Activated naive CD8-positive, alpha-beta T cell (primary cell): ENCODE results near the gene FGF14.

Experiments
- H3K27ac Mint-ChIP-seq: one replicate; pipeline ENCODE4 v1.8.0; 2021; ENCODE audit warnings: mixed read lengths
- H3K27me3 Mint-ChIP-seq: one replicate; pipeline ENCODE4 v1.8.0; 2021; ENCODE audit warnings: mixed read lengths
- H3K36me3 Mint-ChIP-seq: one replicate; pipeline ENCODE4 v1.8.0; 2021; ENCODE audit warnings: mixed read lengths
- H3K4me1 Mint-ChIP-seq: one replicate; pipeline ENCODE4 v1.8.0; 2021; ENCODE audit warnings: low read depth, mixed read lengths
- H3K4me3 Mint-ChIP-seq: one replicate; pipeline ENCODE4 v1.8.0; 2021; ENCODE audit warnings: mild to moderate bottlenecking, mixed read lengths
- H3K9me3 Mint-ChIP-seq: one replicate; pipeline ENCODE4 v1.8.0; 2021; ENCODE audit warnings: low read depth, mixed read lengths

Gene FGF14

DNA sequence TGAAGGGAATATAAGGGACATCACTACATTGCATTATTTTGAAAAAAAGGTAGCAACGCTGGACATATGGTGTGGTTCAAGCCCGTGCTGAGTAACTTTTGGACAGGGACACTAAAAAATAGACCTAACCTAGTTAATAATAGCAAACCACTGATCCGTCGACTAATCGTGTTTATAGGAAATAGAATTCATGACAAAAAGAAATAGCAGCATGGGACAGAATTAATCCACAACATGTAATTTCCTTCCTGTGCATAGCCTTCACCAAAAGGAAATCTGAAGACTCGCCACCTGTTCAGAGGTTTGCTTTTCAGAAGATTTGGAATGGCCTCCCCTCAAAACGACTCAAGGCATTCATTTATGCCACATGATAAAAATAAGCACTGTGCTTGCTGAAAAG lies 128.7 kb downstream of the FGF14 start:
- H3K9me3 Mint-ChIP-seq = no peaks in the 10 kb centered on the region
- H3K36me3 Mint-ChIP-seq = no peaks in the 10 kb centered on the region
- H3K4me3 Mint-ChIP-seq = no peak overlapping the region
- peaks cover 1% of the 10 kb centered on the region for H3K27me3 Mint-ChIP-seq
- no peaks in the 10 kb centered on the region for H3K4me1 Mint-ChIP-seq
- H3K27ac Mint-ChIP-seq = no peak overlapping the region

DNA sequence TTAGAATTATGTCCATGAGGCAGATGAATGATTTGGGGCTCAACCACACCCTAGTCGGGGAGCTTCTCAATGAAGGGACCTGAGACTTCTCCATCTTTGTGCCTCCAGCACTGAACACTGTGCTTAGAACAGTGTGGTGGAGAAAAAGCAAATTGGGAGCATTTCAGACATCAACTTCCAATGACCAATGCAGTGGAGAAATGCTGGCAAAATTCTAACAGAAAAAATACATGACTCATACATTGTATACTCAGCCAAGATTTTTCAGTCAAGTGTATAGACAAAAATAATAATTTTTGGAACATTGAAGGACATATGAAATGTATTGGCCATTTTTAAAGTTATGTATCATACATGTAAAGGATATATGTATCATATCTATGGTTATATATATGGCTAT lies 134.7 kb downstream of the FGF14 start:
- Mint-ChIP-seq H3K4me3 (no peak overlapping the region), H3K27me3 (peaks cover 1% of the 10 kb centered on the region), H3K36me3 (no peaks in the 10 kb centered on the region), H3K27ac (no peak overlapping the region), H3K4me1 (no peaks in the 10 kb centered on the region), H3K9me3 (no peaks in the 10 kb centered on the region)

- no peaks in the 10 kb centered on the region for H3K4me1 Mint-ChIP-seq
- no peak overlapping the region for H3K27ac Mint-ChIP-seq
- no peaks in the 10 kb centered on the region for H3K36me3 Mint-ChIP-seq
- no peak overlapping the region for H3K4me3 Mint-ChIP-seq
- H3K27me3 Mint-ChIP-seq = peaks cover 4% of the 10 kb centered on the region
- H3K9me3 Mint-ChIP-seq = no peaks in the 10 kb centered on the region
These were observed 140.0 kb downstream of the FGF14 start for GRCh38 chr13:102261809-102262208.

DNA sequence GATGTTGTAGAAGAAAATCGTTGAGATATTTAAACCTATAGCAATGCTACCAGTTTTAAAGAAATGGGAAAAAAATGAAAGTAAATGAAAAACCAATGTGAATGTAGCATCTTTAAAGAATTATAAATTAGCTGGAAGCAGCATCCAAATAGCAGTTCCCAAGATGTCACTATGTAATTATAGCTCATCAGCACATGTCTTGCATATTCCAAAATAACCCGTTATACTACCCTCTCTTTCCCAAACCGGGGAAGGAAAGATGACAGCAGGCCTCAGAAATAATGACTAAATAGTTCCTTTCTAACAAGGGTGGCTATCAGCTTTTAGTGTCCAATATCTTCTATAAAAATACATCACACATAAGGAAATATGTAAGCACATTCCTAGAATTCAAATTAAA lies 140.5 kb downstream of the FGF14 start:
- Mint-ChIP-seq H3K4me1 (no peaks in the 10 kb centered on the region), H3K9me3 (no peaks in the 10 kb centered on the region), H3K36me3 (no peaks in the 10 kb centered on the region), H3K4me3 (no peak overlapping the region), H3K27me3 (peaks cover 4% of the 10 kb centered on the region), H3K27ac (no peak overlapping the region)

DNA sequence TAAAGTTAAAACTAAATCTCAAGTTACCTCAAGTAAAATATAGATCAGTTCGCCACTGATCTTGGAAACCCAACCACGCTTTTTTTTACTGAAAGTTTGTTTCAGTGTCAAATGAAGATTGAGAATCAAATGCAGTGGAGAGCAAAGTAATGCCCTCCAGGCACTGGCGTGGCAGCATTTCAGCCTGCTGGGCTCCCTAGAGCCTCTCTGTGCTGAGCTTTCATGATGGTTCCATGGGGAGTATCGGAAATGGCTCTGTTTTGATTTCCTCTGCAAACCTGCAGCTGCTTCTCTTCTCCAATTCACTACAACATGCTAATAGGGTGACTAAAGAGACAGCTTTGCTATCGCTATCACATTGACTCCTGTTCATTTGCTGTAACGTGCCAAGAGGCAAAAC lies 141.6 kb downstream of the FGF14 start:
- H3K27me3 Mint-ChIP-seq = peaks cover 4% of the 10 kb centered on the region
- no peaks in the 10 kb centered on the region for H3K4me1 Mint-ChIP-seq
- H3K9me3 Mint-ChIP-seq = no peaks in the 10 kb centered on the region
- no peak overlapping the region for H3K4me3 Mint-ChIP-seq
- H3K27ac Mint-ChIP-seq = no peak overlapping the region
- H3K36me3 Mint-ChIP-seq = no peaks in the 10 kb centered on the region

- peaks cover 3% of the 10 kb centered on the region for H3K27me3 Mint-ChIP-seq
- no peaks in the 10 kb centered on the region for H3K9me3 Mint-ChIP-seq
- H3K4me3 Mint-ChIP-seq = no peak overlapping the region
- H3K4me1 Mint-ChIP-seq = no peaks in the 10 kb centered on the region
- H3K36me3 Mint-ChIP-seq = no peaks in the 10 kb centered on the region
- no peak overlapping the region for H3K27ac Mint-ChIP-seq
These were observed 146.4 kb downstream of the FGF14 start for GRCh38 chr13:102255409-102255808.

GRCh38 chr13:102251817-102252216 lies 150.0 kb downstream of the FGF14 start:
- peaks cover 2% of the 10 kb centered on the region for H3K27me3 Mint-ChIP-seq
- no peak overlapping the region for H3K27ac Mint-ChIP-seq
- no peaks in the 10 kb centered on the region for H3K4me1 Mint-ChIP-seq
- peaks cover 3% of the 10 kb centered on the region for H3K9me3 Mint-ChIP-seq
- H3K4me3 Mint-ChIP-seq = no peak overlapping the region
- no peaks in the 10 kb centered on the region for H3K36me3 Mint-ChIP-seq

GRCh38 chr13:102250448-102250847 lies 151.4 kb downstream of the FGF14 start:
- no peaks in the 10 kb centered on the region for H3K4me1 Mint-ChIP-seq
- H3K4me3 Mint-ChIP-seq = no peak overlapping the region
- H3K9me3 Mint-ChIP-seq = peaks cover 3% of the 10 kb centered on the region
- peaks cover 2% of the 10 kb centered on the region for H3K27me3 Mint-ChIP-seq
- no peak overlapping the region for H3K27ac Mint-ChIP-seq
- H3K36me3 Mint-ChIP-seq = no peaks in the 10 kb centered on the region

DNA sequence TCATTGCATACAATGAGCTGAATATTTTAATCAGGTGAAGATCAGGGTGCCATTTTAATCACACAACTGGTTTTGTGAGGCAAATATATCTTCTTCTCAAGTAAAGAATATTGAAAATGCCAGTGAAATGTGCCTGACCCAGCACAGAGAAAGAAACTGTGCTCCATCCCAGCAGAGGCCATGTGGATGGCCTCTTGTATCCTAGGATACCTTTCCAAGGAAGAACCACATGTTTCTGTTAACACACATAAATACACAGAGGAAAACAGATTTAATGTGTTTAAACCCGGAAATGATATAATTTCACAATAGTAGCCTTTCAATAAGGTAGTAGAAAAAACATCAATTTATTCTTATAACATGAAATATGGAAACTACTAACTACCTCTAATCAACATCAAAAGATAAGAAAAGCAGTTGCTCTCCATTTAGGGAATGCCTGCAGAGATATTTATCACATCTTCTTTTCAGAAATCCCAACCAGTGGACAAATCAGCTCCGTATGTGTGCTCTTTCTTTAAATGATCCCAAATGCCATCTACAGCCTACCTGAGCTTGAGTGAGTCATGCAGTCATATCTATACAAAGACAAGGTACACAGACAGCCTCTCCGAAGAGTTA lies 157.1 kb downstream of the FGF14 start:
- Mint-ChIP-seq H3K27ac (no peak overlapping the region), H3K36me3 (no peaks in the 10 kb centered on the region), H3K27me3 (peaks cover 2% of the 10 kb centered on the region), H3K4me3 (no peak overlapping the region), H3K4me1 (no peaks in the 10 kb centered on the region), H3K9me3 (peaks cover 3% of the 10 kb centered on the region)

GRCh38 chr13:102240110-102240509 lies 161.7 kb downstream of the FGF14 start:
- H3K9me3 Mint-ChIP-seq = no peaks in the 10 kb centered on the region
- H3K36me3 Mint-ChIP-seq = no peaks in the 10 kb centered on the region
- no peak overlapping the region for H3K4me3 Mint-ChIP-seq
- H3K27ac Mint-ChIP-seq = no peak overlapping the region
- peaks cover 4% of the 10 kb centered on the region for H3K27me3 Mint-ChIP-seq
- no peaks in the 10 kb centered on the region for H3K4me1 Mint-ChIP-seq

- Mint-ChIP-seq H3K27me3 (peaks cover 5% of the 10 kb centered on the region), H3K4me3 (no peak overlapping the region), H3K9me3 (no peaks in the 10 kb centered on the region), H3K27ac (no peak overlapping the region), H3K36me3 (no peaks in the 10 kb centered on the region), H3K4me1 (no peaks in the 10 kb centered on the region)
These were observed 164.6 kb downstream of the FGF14 start for GRCh38 chr13:102237230-102237629.

- no peaks in the 10 kb centered on the region for H3K36me3 Mint-ChIP-seq
- no peaks in the 10 kb centered on the region for H3K4me1 Mint-ChIP-seq
- H3K9me3 Mint-ChIP-seq = no peaks in the 10 kb centered on the region
- H3K4me3 Mint-ChIP-seq = no peak overlapping the region
- H3K27me3 Mint-ChIP-seq = peaks cover 5% of the 10 kb centered on the region
- no peak overlapping the region for H3K27ac Mint-ChIP-seq
These were observed 165.0 kb downstream of the FGF14 start for GRCh38 chr13:102236830-102237229.

DNA sequence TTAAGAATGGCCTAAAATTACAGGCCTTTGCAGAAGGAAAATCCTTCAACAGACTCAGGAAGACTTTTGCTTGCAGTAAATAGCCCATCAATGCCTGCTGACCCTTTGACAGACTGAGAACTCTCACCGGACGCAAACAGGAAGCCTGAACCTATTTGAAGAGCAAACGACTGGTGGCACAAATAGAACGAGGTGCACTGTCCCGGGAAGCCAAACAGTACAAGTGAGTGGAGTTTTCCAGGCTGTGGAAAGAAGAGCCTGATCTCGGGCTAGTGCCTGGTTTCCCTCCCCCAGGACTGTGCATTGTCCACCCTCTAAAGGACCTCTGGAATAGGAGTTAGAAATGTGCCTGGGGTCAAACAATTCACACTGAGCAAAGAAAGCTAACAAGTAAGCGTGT lies 165.5 kb downstream of the FGF14 start:
- no peak overlapping the region for H3K4me3 Mint-ChIP-seq
- H3K36me3 Mint-ChIP-seq = no peaks in the 10 kb centered on the region
- peaks cover 5% of the 10 kb centered on the region for H3K27me3 Mint-ChIP-seq
- H3K9me3 Mint-ChIP-seq = no peaks in the 10 kb centered on the region
- no peaks in the 10 kb centered on the region for H3K4me1 Mint-ChIP-seq
- H3K27ac Mint-ChIP-seq = no peak overlapping the region

DNA sequence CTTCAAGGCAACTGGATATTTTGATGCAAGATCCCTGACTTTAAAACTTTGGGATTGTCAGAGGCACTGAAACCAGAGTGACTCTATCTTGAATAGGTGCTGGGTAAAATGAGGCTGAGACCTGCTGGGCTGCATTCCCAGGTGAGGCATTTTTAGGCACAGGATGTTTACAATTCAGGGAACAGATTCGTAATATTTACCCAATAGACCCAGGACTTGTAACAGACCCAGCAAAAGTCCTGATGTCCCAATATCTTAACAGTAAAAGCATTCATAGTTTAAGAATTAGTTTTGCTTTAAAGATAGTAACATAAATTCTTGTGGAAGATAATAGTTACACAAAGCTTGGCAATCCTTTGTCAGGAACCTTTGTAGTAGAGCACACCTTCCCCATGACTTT lies 166.2 kb downstream of the FGF14 start:
- H3K36me3 Mint-ChIP-seq = no peaks in the 10 kb centered on the region
- H3K9me3 Mint-ChIP-seq = no peaks in the 10 kb centered on the region
- H3K27me3 Mint-ChIP-seq = peaks cover 5% of the 10 kb centered on the region
- no peak overlapping the region for H3K27ac Mint-ChIP-seq
- H3K4me3 Mint-ChIP-seq = no peak overlapping the region
- no peaks in the 10 kb centered on the region for H3K4me1 Mint-ChIP-seq

- H3K36me3 Mint-ChIP-seq = no peaks in the 10 kb centered on the region
- no peaks in the 10 kb centered on the region for H3K9me3 Mint-ChIP-seq
- no peaks in the 10 kb centered on the region for H3K4me1 Mint-ChIP-seq
- H3K27ac Mint-ChIP-seq = no peak overlapping the region
- peaks cover 5% of the 10 kb centered on the region for H3K27me3 Mint-ChIP-seq
- H3K4me3 Mint-ChIP-seq = no peak overlapping the region
These were observed 167.2 kb downstream of the FGF14 start for GRCh38 chr13:102234618-102235017.

DNA sequence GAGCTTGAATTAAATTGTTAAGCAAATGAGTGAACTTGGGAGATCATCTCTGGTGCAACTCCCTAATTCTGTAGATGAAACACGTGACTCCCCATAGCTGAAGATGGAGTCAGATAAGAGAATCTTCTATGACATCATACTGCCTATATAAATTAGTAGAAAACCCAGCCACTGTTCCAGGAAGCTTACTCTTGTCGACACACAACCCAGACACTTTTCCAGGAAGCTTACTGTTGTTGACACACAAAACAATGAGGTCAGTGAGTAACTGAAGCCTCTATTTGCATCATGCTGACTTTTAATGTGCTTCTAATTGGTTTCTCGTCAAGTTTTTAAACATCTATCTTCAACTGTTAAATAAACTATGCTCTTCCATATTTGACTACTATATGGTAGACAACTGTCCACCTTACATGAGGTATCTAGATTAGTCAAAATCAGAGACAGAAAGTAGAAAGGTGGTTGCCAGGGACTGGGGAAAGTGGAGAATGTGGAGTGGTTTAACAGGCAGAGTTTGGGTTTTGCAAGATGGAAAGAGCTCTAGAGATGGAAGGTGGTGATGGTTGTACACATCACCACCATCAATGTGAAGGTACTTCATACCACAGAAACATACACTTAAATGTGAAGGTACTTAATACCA lies 168.2 kb downstream of the FGF14 start:
- H3K36me3 Mint-ChIP-seq = no peaks in the 10 kb centered on the region
- no peak overlapping the region for H3K4me3 Mint-ChIP-seq
- H3K27me3 Mint-ChIP-seq = peaks cover 4% of the 10 kb centered on the region
- H3K9me3 Mint-ChIP-seq = no peaks in the 10 kb centered on the region
- H3K27ac Mint-ChIP-seq = no peak overlapping the region
- H3K4me1 Mint-ChIP-seq = no peaks in the 10 kb centered on the region
